Measurements from ENCODE around the gene CTSH. TPM values are rescaled to one million over a fixed set of nuclear protein-coding genes. Genes with fewer than 3 reads are reported as not detected.

CTSH gene
- total RNA-seq, 1 experiment from 2014 or later: 123 TPM

- DNase-seq (ENCODE audit: low read depth): no peak
- in situ Hi-C loops (cut with HindIII; ENCODE audit: low pct_unique_long_range_greater_than_20kb, low sequenced_read_pairs): no loop called here
Observed at GRCh38 chr15:78950343-78950742, 5.5 kb upstream of the CTSH start.

DNA sequence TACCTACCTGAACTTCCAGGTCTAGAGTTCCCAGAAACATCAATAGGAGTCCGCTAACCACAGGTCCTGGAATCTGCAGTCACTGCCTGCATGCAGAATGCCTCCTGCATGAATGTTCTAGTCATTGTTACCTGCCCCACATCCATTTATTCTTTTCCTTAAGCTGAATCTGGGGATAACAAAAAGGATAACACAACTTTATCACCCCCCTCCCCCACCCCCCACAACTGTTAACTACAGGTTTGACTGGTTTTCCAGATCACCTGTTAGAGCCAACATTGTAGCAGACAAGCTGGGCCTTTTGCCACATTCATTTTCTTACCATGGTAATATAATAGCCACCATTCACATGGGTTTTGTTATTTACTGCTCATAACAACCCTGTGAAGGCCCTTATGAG lies 4.6 kb upstream of the CTSH start:
- DNase-seq (ENCODE audit: low read depth): no peak
- in situ Hi-C loops (cut with HindIII; ENCODE audit: low pct_unique_long_range_greater_than_20kb, low sequenced_read_pairs): no loop called here

DNA sequence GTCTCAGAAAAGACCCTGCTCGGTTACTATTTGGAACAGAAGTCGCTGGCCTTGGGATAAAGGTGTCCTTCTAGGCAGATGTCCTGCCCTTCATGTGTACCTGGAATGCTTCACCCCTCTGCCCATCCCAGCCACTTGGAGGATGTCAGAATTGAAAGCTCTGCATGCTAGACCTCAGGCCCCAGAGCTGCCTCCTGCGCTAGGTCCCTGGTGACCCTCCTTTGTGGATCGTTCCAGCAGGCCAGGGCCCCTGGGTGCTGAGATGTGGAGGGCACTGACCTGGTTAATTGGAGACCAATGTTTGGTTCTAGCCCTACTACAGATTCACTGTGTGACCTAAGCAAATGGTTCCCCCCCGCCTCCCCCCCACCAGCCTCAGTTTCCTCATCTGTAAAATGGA lies 2.7 kb upstream of the CTSH start:
- in situ Hi-C loops (cut with HindIII; ENCODE audit: low pct_unique_long_range_greater_than_20kb, low sequenced_read_pairs): no loop called here
- no peak for DNase-seq (ENCODE audit: low read depth)

DNA sequence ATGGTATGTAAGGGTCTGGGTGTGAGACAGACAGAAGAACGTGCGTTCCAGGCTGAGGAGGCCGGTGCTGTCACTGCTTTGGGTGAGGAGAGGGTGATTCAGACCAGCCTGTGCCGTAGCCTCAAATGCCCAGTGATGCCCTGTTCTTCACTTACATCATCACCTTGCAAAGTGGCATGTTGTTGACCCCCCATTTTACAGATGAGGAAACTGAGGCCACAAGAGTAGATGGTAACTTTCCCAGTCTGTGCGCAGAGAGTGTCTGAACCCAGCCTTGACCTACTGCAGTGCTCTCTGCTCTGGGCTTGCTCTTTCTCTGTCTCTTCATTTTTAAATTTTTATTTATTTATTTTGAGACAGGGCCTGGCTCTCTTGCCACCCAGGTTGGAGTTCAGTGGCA lies 1.6 kb upstream of the CTSH start:
- no peak for DNase-seq (ENCODE audit: low read depth)
- in situ Hi-C loops (cut with HindIII; ENCODE audit: low pct_unique_long_range_greater_than_20kb, low sequenced_read_pairs): no loop called here

GRCh38 chr15:78944202-78944625 lies 632 bp downstream of the CTSH start:
- no peak for DNase-seq (ENCODE audit: low read depth)
- in situ Hi-C loops (cut with HindIII; ENCODE audit: low pct_unique_long_range_greater_than_20kb, low sequenced_read_pairs): no loop called here

DNA sequence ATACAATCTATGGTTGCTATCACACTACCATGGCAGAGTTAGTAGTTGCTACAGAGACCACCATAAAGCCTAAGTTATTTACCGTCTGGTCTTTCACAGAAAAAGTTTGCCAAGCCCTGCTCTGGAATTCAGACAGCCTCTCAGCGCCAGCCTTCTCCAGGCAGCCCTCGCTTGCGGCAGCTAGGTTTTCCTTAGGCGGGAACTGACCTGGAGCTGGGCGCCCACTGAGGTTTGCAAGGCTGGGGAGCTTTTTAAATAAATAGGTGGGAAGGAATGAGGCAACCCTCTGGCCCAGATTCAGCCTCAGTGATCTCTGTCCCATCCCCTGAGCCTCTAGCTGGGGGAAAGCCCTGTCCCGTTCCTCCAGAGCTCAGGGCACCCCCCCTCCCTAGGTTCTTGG lies 1.2 kb downstream of the CTSH start:
- no peak for DNase-seq (ENCODE audit: low read depth)
- in situ Hi-C loops (cut with HindIII; ENCODE audit: low pct_unique_long_range_greater_than_20kb, low sequenced_read_pairs): no loop called here

DNA sequence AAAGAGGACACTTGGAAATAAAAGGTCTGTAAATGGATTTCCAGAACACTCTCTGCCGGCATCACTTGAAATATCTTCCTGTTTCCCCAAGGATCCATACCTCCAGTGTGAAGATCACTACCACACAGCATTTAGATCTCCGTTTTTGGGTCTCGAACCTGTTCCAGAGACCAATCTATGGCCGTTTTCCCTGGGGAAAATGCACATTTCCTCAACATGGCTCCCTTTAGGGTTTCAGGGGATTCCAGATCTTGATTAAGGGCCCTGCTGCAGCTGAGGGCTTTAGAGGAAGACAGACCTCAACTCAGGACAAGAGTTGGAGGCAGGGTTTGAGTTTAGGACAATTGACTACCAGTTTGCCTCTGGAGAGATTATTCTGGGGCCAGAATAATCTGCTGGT lies 2.1 kb downstream of the CTSH start:
- no peak for DNase-seq (ENCODE audit: low read depth)
- in situ Hi-C loops (cut with HindIII; ENCODE audit: low pct_unique_long_range_greater_than_20kb, low sequenced_read_pairs): no loop called here

- DNase-seq (ENCODE audit: low read depth): no peak
- in situ Hi-C loops (cut with HindIII; ENCODE audit: low pct_unique_long_range_greater_than_20kb, low sequenced_read_pairs): no loop called here
Observed at GRCh38 chr15:78938658-78939488, 6.0 kb downstream of the CTSH start.

DNA sequence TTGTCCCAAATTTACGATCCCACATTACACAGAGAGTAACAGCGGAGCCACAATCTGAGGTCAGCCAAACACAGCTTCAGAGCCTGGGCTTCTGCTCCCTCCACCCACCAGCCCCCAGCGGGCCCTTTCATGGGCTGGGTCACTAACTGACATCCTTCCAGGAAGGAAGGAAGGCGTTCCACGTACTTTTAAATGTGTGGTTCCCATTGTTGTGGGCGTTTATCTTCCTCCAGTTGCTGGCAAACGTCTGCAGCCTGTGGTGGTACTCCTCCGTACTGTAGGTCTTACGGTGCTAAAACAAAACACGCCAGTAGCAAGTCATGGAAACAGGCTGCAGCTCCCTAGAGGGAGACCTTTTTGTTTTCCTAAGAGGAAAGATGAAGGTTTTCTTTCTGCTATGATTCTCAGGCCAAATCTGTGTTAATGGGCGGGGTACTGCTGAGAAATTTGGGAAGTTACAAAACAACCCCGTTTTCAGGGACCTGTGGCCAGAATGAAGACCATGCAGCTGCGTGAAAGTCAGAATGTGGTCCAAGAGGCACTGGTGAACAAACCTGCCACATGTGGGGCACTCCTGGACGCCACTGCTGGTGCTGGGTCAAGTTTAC lies 7.6 kb downstream of the CTSH start:
- in situ Hi-C loops (cut with HindIII; ENCODE audit: low pct_unique_long_range_greater_than_20kb, low sequenced_read_pairs): no loop called here
- no peak for DNase-seq (ENCODE audit: low read depth)

GRCh38 chr15:78934655-78935023 lies 10.2 kb downstream of the CTSH start:
- DNase-seq (ENCODE audit: low read depth): no peak
- in situ Hi-C loops (cut with HindIII; ENCODE audit: low pct_unique_long_range_greater_than_20kb, low sequenced_read_pairs): no loop called here

DNA sequence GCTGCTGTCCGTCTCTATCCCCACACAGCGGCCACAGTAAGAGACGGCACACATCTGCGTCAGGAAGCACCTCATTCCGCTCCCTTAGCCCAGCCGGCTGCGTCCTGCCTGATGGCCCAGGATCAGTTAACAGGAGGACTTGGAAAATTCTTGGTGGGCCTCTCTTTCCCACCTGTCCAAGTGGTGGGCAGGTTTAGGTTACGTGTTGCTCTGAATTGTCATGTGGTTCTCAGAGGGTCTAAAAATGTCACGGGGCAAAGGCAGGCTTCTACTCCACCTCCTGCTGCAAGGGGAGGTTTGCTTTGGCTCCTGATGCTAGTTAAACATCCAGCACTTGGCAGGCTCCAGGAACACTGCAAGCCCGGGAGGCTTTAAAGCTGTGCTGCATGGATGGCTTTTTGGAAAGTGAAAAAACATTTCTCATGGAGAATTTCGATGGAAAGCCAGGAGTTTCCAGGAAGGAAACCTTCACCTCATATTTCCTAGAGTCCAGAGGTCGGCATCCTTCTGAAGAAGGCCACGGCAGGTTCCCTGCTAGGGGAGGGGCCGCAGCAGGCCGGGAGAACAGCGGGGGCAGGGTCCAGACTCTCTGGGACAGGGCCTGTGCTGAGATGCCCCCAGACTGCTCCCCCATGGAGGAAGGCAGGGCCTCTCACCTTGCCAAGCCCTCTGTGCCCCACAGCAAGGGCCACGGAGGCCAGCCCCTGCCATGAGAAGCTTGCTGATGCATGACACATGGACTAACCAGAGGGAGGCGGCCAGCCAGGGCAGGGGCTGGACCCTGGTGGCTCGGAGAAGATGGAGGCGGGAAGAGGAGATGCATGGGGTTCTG lies 10.8 kb downstream of the CTSH start:
- DNase-seq (ENCODE audit: low read depth): no peak
- in situ Hi-C loops (cut with HindIII; ENCODE audit: low pct_unique_long_range_greater_than_20kb, low sequenced_read_pairs): no loop called here

- in situ Hi-C loops (cut with HindIII; ENCODE audit: low pct_unique_long_range_greater_than_20kb, low sequenced_read_pairs): no loop called here
- DNase-seq (ENCODE audit: low read depth): no peak
Observed at GRCh38 chr15:78933187-78933822, 11.5 kb downstream of the CTSH start.

- no peak for DNase-seq (ENCODE audit: low read depth)
- in situ Hi-C loops (cut with HindIII; ENCODE audit: low pct_unique_long_range_greater_than_20kb, low sequenced_read_pairs): no loop called here
Observed at GRCh38 chr15:78932258-78932808, 12.5 kb downstream of the CTSH start.

GRCh38 chr15:78931439-78932257 lies 13.2 kb downstream of the CTSH start:
- no peak for DNase-seq (ENCODE audit: low read depth)
- in situ Hi-C loops (cut with HindIII; ENCODE audit: low pct_unique_long_range_greater_than_20kb, low sequenced_read_pairs): no loop called here

DNA sequence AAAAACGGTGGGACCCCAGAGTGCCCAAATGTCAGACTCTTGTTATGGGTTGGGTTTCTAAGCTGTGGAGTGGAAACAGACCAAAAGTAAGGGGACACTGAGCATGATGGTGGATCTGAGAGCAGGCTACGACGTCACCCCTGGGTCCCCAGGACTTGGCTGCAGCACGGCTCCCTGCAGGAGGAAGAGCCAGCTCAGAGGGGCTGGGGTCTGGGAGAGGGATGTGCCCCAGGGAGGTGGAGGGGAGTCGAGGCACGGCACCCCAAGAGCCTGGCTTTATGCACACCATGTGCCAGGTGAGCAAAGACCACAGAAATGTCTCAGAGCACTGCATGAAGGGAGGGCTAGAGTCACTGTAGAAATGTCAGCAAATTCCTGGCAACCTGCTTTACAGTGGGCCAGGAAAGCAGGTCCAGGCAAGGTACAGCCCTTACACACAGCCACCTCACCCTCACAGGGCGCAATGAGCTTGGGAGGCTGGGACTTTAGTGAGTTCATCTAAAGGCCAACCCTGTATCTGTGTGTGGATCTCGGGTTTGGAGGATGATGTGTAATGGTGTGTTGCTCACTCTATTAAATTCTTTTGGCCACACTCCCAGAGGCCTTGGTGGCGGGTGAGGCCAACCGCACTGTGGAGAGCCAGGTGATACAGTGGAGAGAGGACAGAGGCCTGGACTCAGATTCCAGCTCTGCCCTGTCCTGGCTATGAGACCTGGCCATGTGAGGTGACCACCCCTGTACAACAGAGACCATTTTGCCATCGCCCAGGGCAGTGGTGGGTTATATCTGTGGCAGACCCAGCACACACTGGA lies 14.1 kb downstream of the CTSH start:
- in situ Hi-C loops (cut with HindIII; ENCODE audit: low pct_unique_long_range_greater_than_20kb, low sequenced_read_pairs): no loop called here
- DNase-seq (ENCODE audit: low read depth): peak; percentile 83

- in situ Hi-C loops (cut with HindIII; ENCODE audit: low pct_unique_long_range_greater_than_20kb, low sequenced_read_pairs): no loop called here
- DNase-seq (ENCODE audit: low read depth): no peak
Observed at GRCh38 chr15:78929536-78930264, 15.1 kb downstream of the CTSH start.

Data from Caki2 (cell line).